Measurements from ENCODE around the gene ARHGAP24.

ARHGAP24 gene

GRCh38 chr4:85733798-85734197, 258.8 kb downstream of the ARHGAP24 start:
- no peak for DNase-seq (ENCODE audit: low read depth in 2 of 3, low spot score in 2 of 3)

- DNase-seq (ENCODE audit: low read depth in 2 of 3, low spot score in 2 of 3) = no peak
These were observed 259.5 kb downstream of the ARHGAP24 start for GRCh38 chr4:85734424-85734831.

- no peak for DNase-seq (ENCODE audit: low read depth in 2 of 3, low spot score in 2 of 3)
These were observed 261.6 kb downstream of the ARHGAP24 start for GRCh38 chr4:85736571-85736970.

- no peak for DNase-seq (ENCODE audit: low read depth in 2 of 3, low spot score in 2 of 3)
These were observed 262.3 kb downstream of the ARHGAP24 start for GRCh38 chr4:85737254-85737653.

- DNase-seq (ENCODE audit: low read depth in 2 of 3, low spot score in 2 of 3) = no peak
These were observed 263.8 kb downstream of the ARHGAP24 start for GRCh38 chr4:85738721-85739120.

- DNase-seq (ENCODE audit: low read depth in 2 of 3, low spot score in 2 of 3) = no peak
These were observed 265.5 kb downstream of the ARHGAP24 start for GRCh38 chr4:85740431-85740861.

- no peak for DNase-seq (ENCODE audit: low read depth in 2 of 3, low spot score in 2 of 3)
These were observed 266.4 kb downstream of the ARHGAP24 start for GRCh38 chr4:85741381-85741780.

- DNase-seq (ENCODE audit: low read depth in 2 of 3, low spot score in 2 of 3) = no peak
These were observed 267.1 kb downstream of the ARHGAP24 start for GRCh38 chr4:85741921-85742591.

GRCh38 chr4:85744950-85745349, 270.0 kb downstream of the ARHGAP24 start:
- DNase-seq (ENCODE audit: low read depth in 2 of 3, low spot score in 2 of 3) = no peak

- no peak for DNase-seq (ENCODE audit: low read depth in 2 of 3, low spot score in 2 of 3)
These were observed 271.0 kb downstream of the ARHGAP24 start for GRCh38 chr4:85745939-85746338.

GRCh38 chr4:85747882-85748491, 273.0 kb downstream of the ARHGAP24 start:
- DNase-seq (ENCODE audit: low read depth in 2 of 3, low spot score in 2 of 3) = no peak

GRCh38 chr4:85748654-85749053, 273.7 kb downstream of the ARHGAP24 start:
- no peak for DNase-seq (ENCODE audit: low read depth in 2 of 3, low spot score in 2 of 3)

- no peak for DNase-seq (ENCODE audit: low read depth in 2 of 3, low spot score in 2 of 3)
These were observed 276.9 kb downstream of the ARHGAP24 start for GRCh38 chr4:85751866-85752265.

GRCh38 chr4:85755285-85755684, 280.3 kb downstream of the ARHGAP24 start:
- DNase-seq (ENCODE audit: low read depth in 2 of 3, low spot score in 2 of 3) = no peak

- DNase-seq (ENCODE audit: low read depth in 2 of 3, low spot score in 2 of 3) = no peak
These were observed 282.0 kb downstream of the ARHGAP24 start for GRCh38 chr4:85756938-85757337.

- no peak for DNase-seq (ENCODE audit: low read depth in 2 of 3, low spot score in 2 of 3)
These were observed 284.4 kb downstream of the ARHGAP24 start for GRCh38 chr4:85759388-85759787.

- DNase-seq (ENCODE audit: low read depth in 2 of 3, low spot score in 2 of 3) = no peak
These were observed 285.6 kb downstream of the ARHGAP24 start for GRCh38 chr4:85760511-85760910.

- DNase-seq (ENCODE audit: low read depth in 2 of 3, low spot score in 2 of 3) = no peak
These were observed 287.0 kb downstream of the ARHGAP24 start for GRCh38 chr4:85761803-85762528.

GRCh38 chr4:85762529-85762871, 287.6 kb downstream of the ARHGAP24 start:
- no peak for DNase-seq (ENCODE audit: low read depth in 2 of 3, low spot score in 2 of 3)

- no peak for DNase-seq (ENCODE audit: low read depth in 2 of 3, low spot score in 2 of 3)
These were observed 288.3 kb downstream of the ARHGAP24 start for GRCh38 chr4:85763202-85763601.

- DNase-seq (ENCODE audit: low read depth in 2 of 3, low spot score in 2 of 3) = no peak
These were observed 292.7 kb downstream of the ARHGAP24 start for GRCh38 chr4:85767649-85768048.

- no peak for DNase-seq (ENCODE audit: low read depth in 2 of 3, low spot score in 2 of 3)
These were observed 294.1 kb downstream of the ARHGAP24 start for GRCh38 chr4:85769009-85769408.

All from activated CD8-positive, alpha-beta memory T cell treated with anti-CD3 and anti-CD28 coated beads for 48 hours (primary cell).